ENCODE results near the gene NSMF.

- TF ChIP-seq CTCF (IDR thresholded peaks at IDR 0.05; ENCODE audit: low read depth, low read length) (no peak), EZH2phosphoT487 (IDR thresholded peaks at IDR 0.05; ENCODE audit: low read depth) (no peak)
Measured at GRCh38 chr9:137488906-137489305, 29.8 kb upstream of the NSMF start.
